PFSK-1 (cell line): Measurements from ENCODE around the gene C5orf46.

Experiments
- POLR2AphosphoS5 ChIP-seq: IDR thresholded peaks from 2 replicates; pipeline ENCODE4 v1.6.1; 2012; ENCODE audit warnings: low read depth, mild to moderate bottlenecking, control low read depth, low read length, moderate library complexity
- SIN3A ChIP-seq: IDR thresholded peaks from 2 replicates; pipeline ENCODE4 v1.6.1; 2012; ENCODE audit warnings: mild to moderate bottlenecking, low read length, moderate library complexity, borderline replicate concordance; ENCODE audit not compliant: insufficient read depth
- TAF1 ChIP-seq: IDR thresholded peaks from 2 replicates; pipeline ENCODE4 v1.6.1; 2012; ENCODE audit warnings: low read length, control low read depth, borderline replicate concordance; ENCODE audit not compliant: insufficient read depth

GRCh38 chr5:147844846-147845245, 61.5 kb downstream of the C5orf46 start:
- no peak for TF ChIP-seq POLR2AphosphoS5
- TF ChIP-seq SIN3A = no peak
- no peak for TF ChIP-seq TAF1
